Nucleus accumbens (tissue), 56 donors: ENCODE measurements around the gene FAHD2A.
A peak's percentile ranks its signal among the peaks of the same experiment; 100 is the strongest.
"Not testable (repeated sequence)": the region's sequence is repeated elsewhere in the genome, so short reads cannot be mapped to it uniquely, and the experiment has no call there.

Experiments
- DNase-seq, 56 donors: peaks; one replicate each; lab custom pipeline; 2025; lab: John Stamatoyannopoulos, UW

FAHD2A gene

GRCh38 chr2:95433373-95433772 lies 30.9 kb downstream of the FAHD2A start:
- DNase-seq = not testable (repeated sequence)

DNA sequence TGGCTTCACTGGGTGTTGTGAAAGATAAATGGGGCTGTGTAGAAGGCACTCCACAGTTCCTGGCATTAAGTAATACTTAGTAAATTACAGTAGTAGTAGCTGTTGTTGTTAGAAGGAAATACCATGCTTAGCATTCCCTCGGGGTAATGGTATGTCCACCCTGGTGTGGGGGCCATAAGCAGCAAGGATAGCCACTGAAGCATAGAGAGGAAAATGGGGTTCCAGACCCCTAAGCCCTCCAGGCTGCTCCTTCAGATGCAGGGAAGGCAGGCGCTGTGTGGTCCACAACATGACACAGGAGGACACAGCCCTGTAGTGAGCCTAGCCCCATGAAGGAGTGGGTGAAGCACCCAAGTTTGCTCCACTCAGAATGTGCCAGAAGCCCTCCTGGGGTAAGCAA lies 31.5 kb downstream of the FAHD2A start:
- peak in 1 of 56 donors; percentile 5 for DNase-seq

GRCh38 chr2:95434507-95435076 lies 32.1 kb downstream of the FAHD2A start:
- DNase-seq = peak in 2 of 56 donors; percentile 21 to 27

DNA sequence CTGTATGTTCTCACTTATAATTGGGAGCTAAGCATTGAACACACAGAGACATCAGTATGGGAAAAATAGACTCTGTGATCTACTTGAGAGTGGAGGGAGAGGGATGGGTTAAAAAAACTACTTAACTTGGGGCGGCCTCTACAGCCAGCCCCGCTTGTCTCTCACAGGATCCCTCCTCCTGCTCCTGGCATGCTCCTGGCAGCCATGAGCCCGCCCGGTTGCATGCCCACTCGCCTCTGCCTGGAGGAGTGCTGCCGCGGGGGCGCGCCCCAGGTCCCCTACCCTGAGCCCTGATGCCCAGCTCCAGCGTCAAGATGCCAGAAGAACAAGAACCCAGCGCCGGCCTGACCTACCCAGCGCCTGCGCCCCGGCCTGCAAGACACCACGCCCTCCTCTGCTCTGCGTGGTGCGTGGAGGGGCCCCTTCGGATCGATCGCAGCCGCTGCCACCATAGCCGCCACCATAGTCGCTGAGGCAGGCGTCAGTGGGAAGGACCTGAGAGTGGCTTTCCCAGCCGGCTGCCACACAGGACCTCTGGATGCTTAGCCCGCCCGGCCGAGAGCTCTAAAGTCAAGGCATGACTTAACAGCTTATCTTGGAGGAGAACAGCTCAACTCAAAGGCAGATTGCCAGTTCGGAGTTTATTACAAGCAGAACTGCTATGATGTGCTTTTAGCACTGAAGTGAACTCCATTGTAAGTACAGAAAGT lies 32.8 kb downstream of the FAHD2A start:
- not testable (repeated sequence) for DNase-seq

- DNase-seq = not testable (repeated sequence)
Measured at GRCh38 chr2:95435872-95436209, 33.3 kb downstream of the FAHD2A start.

GRCh38 chr2:95442474-95443099 lies 40.1 kb downstream of the FAHD2A start:
- not testable (repeated sequence) for DNase-seq

DNA sequence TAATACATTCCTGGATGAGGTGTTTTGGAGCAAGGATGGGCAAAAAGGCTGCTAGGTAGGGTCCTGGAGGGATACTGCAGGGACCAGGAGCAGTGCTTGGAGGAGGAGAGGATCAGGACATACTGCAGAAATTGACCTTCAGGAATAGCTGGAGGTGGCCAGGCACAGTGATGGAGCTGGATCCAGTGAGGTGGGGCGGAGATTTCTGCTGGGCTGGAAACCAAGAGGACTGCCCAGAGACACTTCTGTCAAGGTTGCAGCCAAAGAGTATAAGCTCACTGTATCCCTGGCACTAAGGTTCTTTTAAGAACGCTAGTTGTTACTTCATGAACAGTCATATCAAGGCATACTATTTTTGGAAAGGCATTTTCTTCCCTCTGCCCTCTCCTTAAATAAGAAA lies 42.8 kb downstream of the FAHD2A start:
- not testable (repeated sequence) for DNase-seq

DNA sequence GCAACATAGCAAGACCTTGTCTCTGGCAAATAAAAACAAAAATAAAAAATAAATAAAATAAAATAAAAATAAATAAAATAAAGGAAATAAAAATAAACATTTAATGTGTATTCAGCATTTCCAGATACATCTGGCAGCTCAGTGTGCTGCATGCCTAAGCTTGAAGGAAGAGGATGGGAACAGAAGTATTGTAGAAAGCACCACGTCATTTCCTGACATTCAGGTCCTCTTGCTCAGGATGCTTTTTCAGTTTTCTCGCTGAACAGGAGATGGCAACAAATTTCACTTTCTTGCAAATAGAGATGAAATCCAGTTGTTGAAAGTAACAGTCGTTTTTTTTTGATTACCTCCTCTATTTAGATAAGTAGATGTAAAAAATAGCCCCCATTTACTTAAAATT lies 60.8 kb downstream of the FAHD2A start:
- DNase-seq = not testable (repeated sequence)
